H1 (cell line): ENCODE measurements around the gene CDCA5. TPM values are rescaled to one million over a fixed set of nuclear protein-coding genes. Genes with fewer than 3 reads are reported as not detected.

Source experiments
- CTCF ChIA-PET: fragments of 300-600 bp; sonication (Branson Sonifier 250); formaldehyde crosslinking; loops from one replicate; lab custom pipeline; 2021; ENCODE audit not compliant: partially characterized antibody; lab: Charles Lee
- POLR2A ChIA-PET: fragments of 300-600 bp; sonication (Branson Sonifier 250); formaldehyde crosslinking; loops from one replicate; lab custom pipeline; 2021; ENCODE audit warnings: inconsistent platforms; ENCODE audit not compliant: partially characterized antibody; lab: Charles Lee
- DNase-seq, 2 experiments: peaks; one replicate each; pipeline versions ENCODE4 v3.0.0 to v3.0.0-alpha.2; 2010 to 2022; ENCODE audit warnings: low spot score in 2 of 2, low read depth in 1 of 2, mixed read lengths in 1 of 2
- FAIRE-seq: peaks from 2 replicates; lab custom pipeline; 2011; peaks lifted over from hg19 to GRCh38; lab: Jason Lieb, UNC
- H2AFZ ChIP-seq: 2 replicates; pipeline ENCODE4 v1.8.1; 2012; ENCODE audit warnings: low read length, inconsistent platforms
- H2AK5ac ChIP-seq: 2 replicates; pipeline ENCODE4 v1.6.1; 2013; ENCODE audit warnings: low read depth, low read length
- H2BK120ac ChIP-seq: replicated peaks from 2 replicates; pipeline ENCODE3; 2013; ENCODE audit warnings: low read depth, low read length, inconsistent platforms
- H2BK12ac ChIP-seq: 2 replicates; pipeline ENCODE4 v1.6.1; 2013; ENCODE audit warnings: low read depth, low read length
- H2BK15ac ChIP-seq: 2 replicates; pipeline ENCODE4 v1.6.1; 2013; ENCODE audit warnings: low read length
- H2BK20ac ChIP-seq: 2 replicates; pipeline ENCODE4 v1.6.1; 2013; ENCODE audit warnings: low read length
- H2BK5ac ChIP-seq: 2 replicates; pipeline ENCODE4 v1.6.1; 2013; ENCODE audit warnings: low read depth, low read length
- H3K14ac ChIP-seq: 2 replicates; pipeline ENCODE4 v1.6.1; 2013; ENCODE audit warnings: inconsistent platforms; ENCODE audit not compliant: insufficient read length
- H3K18ac ChIP-seq: 2 replicates; pipeline ENCODE4 v1.6.1; 2013; ENCODE audit warnings: low read length; ENCODE audit errors: extremely low read depth
- H3K23ac ChIP-seq: 2 replicates; pipeline ENCODE4 v1.6.1; 2013; ENCODE audit warnings: inconsistent platforms; ENCODE audit not compliant: insufficient read length
- H3K23me2 ChIP-seq: 2 replicates; pipeline ENCODE4 v1.6.1; 2013; ENCODE audit warnings: low read depth, low read length
- H3K27ac ChIP-seq: 2 replicates; pipeline ENCODE4 v1.6.1; 2011; ENCODE audit warnings: low read depth, low read length, inconsistent platforms
- H3K27me3 ChIP-seq, 4 experiments: replicated peaks in 1 of 4; 1 replicate in 1 of 4; 2 replicates in 3 of 4; pipeline versions ENCODE4 v1.6.1 to v1.8.1; 2011 to 2013; ENCODE audit warnings: low read length in 3 of 4, mild to moderate bottlenecking in 3 of 4, inconsistent platforms in 2 of 4, mixed read lengths in 2 of 4, moderate library complexity in 1 of 4; ENCODE audit not compliant: control insufficient read depth in 3 of 4, insufficient read depth in 3 of 4; ENCODE audit errors: extremely low read depth in 1 of 4
- H3K36me3 ChIP-seq, 4 experiments: 2 replicates each; pipeline versions ENCODE4 v1.6.1 to v1.8.1; 2011 to 2013; ENCODE audit warnings: mild to moderate bottlenecking in 4 of 4, low read length in 3 of 4, moderate library complexity in 2 of 4, control low read depth in 1 of 4, inconsistent platforms in 1 of 4; ENCODE audit not compliant: insufficient read depth in 4 of 4, control insufficient read depth in 2 of 4
- H3K4ac ChIP-seq: replicated peaks from 2 replicates; pipeline ENCODE3; 2013; ENCODE audit warnings: low read length, low read depth, mixed read lengths, inconsistent platforms; ENCODE audit not compliant: insufficient read length
- H3K4me1 ChIP-seq, 4 experiments: replicated peaks in 1 of 4; 1 replicate in 1 of 4; 2 replicates in 3 of 4; pipeline versions ENCODE4 v1.6.1 to v1.8.1; 2011 to 2013; ENCODE audit warnings: low read length in 3 of 4, inconsistent platforms in 2 of 4, mixed read lengths in 1 of 4; ENCODE audit not compliant: insufficient read depth in 4 of 4, control insufficient read depth in 3 of 4
- H3K4me2 ChIP-seq, 2 experiments: 2 replicates each; pipeline versions ENCODE4 v1.6.1 to v1.8.1; 2011 to 2013; ENCODE audit warnings: low read depth in 2 of 2, low read length in 2 of 2, control low read depth in 1 of 2, inconsistent platforms in 1 of 2, mild to moderate bottlenecking in 1 of 2; ENCODE audit not compliant: insufficient read depth in 1 of 2
- H3K4me3 ChIP-seq, 4 experiments: fragments of 200-600, 300-600 bp in 1 of 4; sonication (generic), shearing (Covaris generic), sonication (Bioruptor Twin) in 1 of 4; 2 replicates each; pipeline versions ENCODE4 v1.5.1 to v1.8.1; 2011 to 2016; ENCODE audit warnings: low read length in 4 of 4, low read depth in 3 of 4, control low read depth in 2 of 4, inconsistent platforms in 2 of 4, mild to moderate bottlenecking in 2 of 4, mixed read lengths in 1 of 4, moderate library complexity in 1 of 4; ENCODE audit not compliant: insufficient read depth in 2 of 4; ENCODE audit errors: extremely low read depth in 1 of 4
- H3K56ac ChIP-seq: replicated peaks from 2 replicates; pipeline ENCODE3; 2013; ENCODE audit warnings: low read depth, mild to moderate bottlenecking, mixed read lengths, low read length, inconsistent platforms; ENCODE audit not compliant: insufficient read length
- H3K79me1 ChIP-seq: 2 replicates; pipeline ENCODE4 v1.6.1; 2013; ENCODE audit warnings: low read depth, low read length, control low read depth
- H3K79me2 ChIP-seq, 2 experiments: 2 replicates each; pipeline versions ENCODE4 v1.6.1 to v1.8.1; 2012 to 2013; ENCODE audit warnings: low read length in 2 of 2, mild to moderate bottlenecking in 2 of 2, inconsistent platforms in 1 of 2; ENCODE audit not compliant: insufficient read depth in 2 of 2, control insufficient read depth in 1 of 2
- H3K9ac ChIP-seq, 4 experiments: replicated peaks in 1 of 4; 1 replicate in 1 of 4; 2 replicates in 3 of 4; pipeline versions ENCODE4 v1.6.1 to v1.8.1; 2011 to 2013; ENCODE audit warnings: low read depth in 3 of 4, low read length in 3 of 4, control low read depth in 2 of 4, mild to moderate bottlenecking in 2 of 4, moderate library complexity in 2 of 4, inconsistent platforms in 1 of 4; ENCODE audit errors: extremely low read depth in 1 of 4
- H3K9me3 ChIP-seq, 2 experiments: 2 replicates each; pipeline versions ENCODE4 v1.6.1 to v1.8.1; 2012 to 2013; ENCODE audit warnings: mild to moderate bottlenecking in 2 of 2, moderate library complexity in 2 of 2, control low read depth in 1 of 2, inconsistent platforms in 1 of 2, low read depth in 1 of 2, low read length in 1 of 2, mixed read lengths in 1 of 2; ENCODE audit not compliant: insufficient read depth in 2 of 2
- H4K20me1 ChIP-seq, 2 experiments: replicated peaks in 1 of 2; 2 replicates each; pipeline versions ENCODE3 to v1.8.1; 2011 to 2013; ENCODE audit warnings: inconsistent platforms in 2 of 2, low read length in 2 of 2, mild to moderate bottlenecking in 1 of 2; ENCODE audit not compliant: insufficient read depth in 2 of 2, control insufficient read depth in 1 of 2
- H4K5ac ChIP-seq: 2 replicates; pipeline ENCODE4 v1.6.1; 2013; ENCODE audit warnings: low read length, low read depth, mixed read lengths, inconsistent platforms; ENCODE audit not compliant: insufficient read length
- H4K8ac ChIP-seq: 2 replicates; pipeline ENCODE4 v1.8.0; 2013; ENCODE audit warnings: mild to moderate bottlenecking, moderate library complexity, low read length, inconsistent platforms; ENCODE audit not compliant: insufficient read depth; ENCODE audit errors: extremely low read depth
- H4K91ac ChIP-seq: replicated peaks from 2 replicates; pipeline ENCODE3; 2013; ENCODE audit warnings: low read length, mixed read lengths, inconsistent platforms; ENCODE audit not compliant: insufficient read length
- JUN ChIP-seq: IDR thresholded peaks from 2 replicates; pipeline ENCODE4 v1.6.1; 2011; ENCODE audit warnings: low read depth, mild to moderate bottlenecking, improper control_type of control experiment, low read length
- JUND ChIP-seq: IDR thresholded peaks from 2 replicates; pipeline ENCODE4 v1.6.1; 2011; ENCODE audit warnings: mild to moderate bottlenecking, improper control_type of control experiment, low read length
- MAX ChIP-seq: IDR thresholded peaks from 2 replicates; pipeline ENCODE4 v1.6.1; 2012; ENCODE audit warnings: inconsistent platforms
- POU5F1 ChIP-seq: IDR thresholded peaks from 2 replicates; pipeline ENCODE4 v1.6.1; 2011; ENCODE audit warnings: low read depth, mild to moderate bottlenecking, low read length, moderate library complexity
- RAD21 ChIP-seq, 2 experiments: IDR thresholded peaks in 1 of 2; conservative IDR thresholded peaks in 1 of 2; 2 replicates each; pipeline ENCODE4 v1.6.1; 2011; ENCODE audit warnings: low read depth in 2 of 2, low read length in 2 of 2, improper control_type of control experiment in 1 of 2, inconsistent platforms in 1 of 2, mild to moderate bottlenecking in 1 of 2, moderate library complexity in 1 of 2
- RXRA ChIP-seq: IDR thresholded peaks from 2 replicates; pipeline ENCODE4 v1.6.1; 2011; ENCODE audit warnings: low read depth, mild to moderate bottlenecking, low read length, moderate library complexity; ENCODE audit not compliant: insufficient read depth
- ZNF274 ChIP-seq: IDR thresholded peaks from 2 replicates; pipeline ENCODE4 v1.7.0; 2012; ENCODE audit warnings: low read length, borderline replicate concordance; ENCODE audit errors: extremely low read depth
- WGBS, 2 experiments: shearing (Covaris generic) in 1 of 2; methylation state at CpG; one replicate each; pipeline versions ENCODE4 v1.1.6 to v1.1.7; 2013 to 2015; ENCODE audit warnings: low lambda C conversion rate in 2 of 2, mixed read lengths in 2 of 2, inconsistent platforms in 1 of 2, low coverage in 1 of 2, missing lambda C conversion rate in 1 of 2; ENCODE audit not compliant: insufficient replicate concordance in 2 of 2, insufficient coverage in 1 of 2, insufficient read length in 1 of 2; ENCODE audit errors: extremely low coverage in 1 of 2, missing lambda C conversion rate in 1 of 2; 5-methylcytosine and 5-hydroxymethylcytosine counted together
- polyA plus RNA-seq, 7 experiments: library from polyadenylated mRNA; depleted of rRNA in 3 of 7; stranded (reverse) in 5 of 7; unstranded in 2 of 7; fragments of >200 nt in 5 of 7; fragments of 200-250 nt in 2 of 7; gene quantifications; 1 replicate in 5 of 7; 2 replicates in 1 of 7; 4 replicates in 1 of 7; pipeline versions ENCODE4 v1.2.1 to v1.2.3, GENCODE V29; 2011 to 2013; ENCODE audit warnings: missing spikeins in 2 of 7, mixed read lengths in 2 of 7
- total RNA-seq: library from RNA; stranded (reverse); fragmentation: NEBNext Ultra II Directional; extraction: Animal tissue kit (Norgen Biotek cat#: 25700); gene quantifications from 2 replicates; pipeline ENCODE4 v1.2.1, GENCODE V29; 2021

Gene CDCA5
- total and polyA plus RNA-seq, 2 of the 8 experiments (the other 6 are each of a cell fraction or from before 2014, with no cell fraction given), result 39.2 to 87.0 TPM

GRCh38 chr11:65095427-65095826 lies 11.6 kb upstream of the CDCA5 start:
- peak overlapping the region; percentile 100 for H2AFZ ChIP-seq
- peak overlapping the region in 3 of 4 experiments; percentile 78 to 88 (median 78); a peak in 4 of 8 replicates for H3K4me3 ChIP-seq
- H2BK20ac ChIP-seq, result no peak overlapping the region
- H4K8ac ChIP-seq, result peak overlapping the region; percentile 99
- H3K36me3 ChIP-seq, result peaks cover 0 to 3% (median 0%) of the 10 kb centered on the region in 4 experiments; a peak in 1 of 8 replicates
- ChIA-PET CTCF (interaction anchor here (0.7 to 2.2 kb wide), 6 partner anchors 15 to 81 kb away, joined by 3 to 12 read pairs (median 4); partner anchors contain the start of gene ARL2), POLR2A (interaction anchor here (0.9 to 16.8 kb wide), 14 partner anchors 8 to 230 kb away, joined by 3 to 230 read pairs (median 4); partner anchors contain the start of genes CDCA5, FAU, MRPL49 and SYVN1)
- peaks cover 0 to 3% of the 10 kb centered on the region in 2 experiments for H4K20me1 ChIP-seq
- H3K4ac ChIP-seq, result peak overlapping the region; percentile 97
- no peaks in the 10 kb centered on the region for H3K9me3 ChIP-seq
- no peak for DNase-seq
- H3K56ac ChIP-seq, result no peak overlapping the region
- H2BK120ac ChIP-seq, result no peak overlapping the region
- 0 out of 2 replicates have a peak overlapping the region, but pooled peaks have one; percentile 2 for H2BK12ac ChIP-seq
- H3K23ac ChIP-seq, result no peak overlapping the region
- no peak overlapping the region for H2AK5ac ChIP-seq
- no peak overlapping the region for H3K27ac ChIP-seq
- no peak overlapping the region for H3K14ac ChIP-seq
- H3K79me1 ChIP-seq, result peaks cover 2% of the 10 kb centered on the region; the same call in 1 of the 2 replicates
- H3K4me1 ChIP-seq, result peaks cover 0 to 6% (median 4%) of the 10 kb centered on the region in 4 experiments; a peak in 6 of 7 replicates
- peaks cover 0 to 13% of the 10 kb centered on the region in 2 experiments; a peak in 1 of 4 replicates for H3K79me2 ChIP-seq
- FAIRE-seq, result no peak
- H3K9ac ChIP-seq, result peak overlapping the region in 1 of 4 experiments; percentile 72; a peak in 1 of 7 replicates
- TF ChIP-seq RAD21 (IDR thresholded peaks at IDR 0.05 in 1 of 2, conservative IDR thresholded peaks at IDR 0.05 in 1 of 2; ENCODE audit: low read depth in 2 of 2, low read length in 2 of 2) (no peak), MAX (no peak), POU5F1 (no peak), JUND (no peak), ZNF274 (no peak), RXRA (no peak), JUN (no peak)
- WGBS, 2 experiments, result 88% methylated on average over 22 of the region's 22 CpGs; no CpG with 5 or more reads in 1 of the 2 experiments
- no peak overlapping the region for H4K5ac ChIP-seq
- H3K23me2 ChIP-seq, result no peaks in the 10 kb centered on the region
- peak overlapping the region; percentile 36; the same call in 1 of the 2 replicates for H2BK5ac ChIP-seq
- H3K4me2 ChIP-seq, result peak overlapping the region; percentile 53 to 64
- H2BK15ac ChIP-seq, result no peak overlapping the region
- H3K18ac ChIP-seq, result 0 out of 2 replicates have a peak overlapping the region, but pooled peaks have one; percentile 15
- H3K27me3 ChIP-seq, result no peaks in the 10 kb centered on the region
- H4K91ac ChIP-seq, result peak overlapping the region; percentile 45
